GM21367 (cell line): Measurements from ENCODE around the gene TUBGCP5.
"Not testable (repeated sequence)": the region's sequence is repeated elsewhere in the genome, so short reads cannot be mapped to it uniquely, and the experiment has no call there.

Source experiments
- ATAC-seq: cut with Tn5 transposase; IDR thresholded peaks from one replicate; pipeline ENCODE4 v1.9.1; 2021; ENCODE audit not compliant: unreplicated experiment

Gene TUBGCP5

GRCh38 chr15:23039143-23039916, at the start of gene TUBGCP5:
TUBGCP5 (minus strand) TSS chr15:23039569; CDS start chr15:23039543, 26 bp downstream.
- peak; percentile 94 for ATAC-seq

- ATAC-seq, result no peak
Observed at GRCh38 chr15:23083115-23083514, 43.7 kb upstream of the TUBGCP5 start.

GRCh38 chr15:23081996-23082737, 42.8 kb upstream of the TUBGCP5 start:
- ATAC-seq, result not testable (repeated sequence)

GRCh38 chr15:23081271-23081670, 41.9 kb upstream of the TUBGCP5 start:
- ATAC-seq, result no peak

GRCh38 chr15:23079766-23080165, 40.4 kb upstream of the TUBGCP5 start:
- ATAC-seq, result no peak

GRCh38 chr15:23075927-23076326, 36.6 kb upstream of the TUBGCP5 start:
- ATAC-seq, result no peak

GRCh38 chr15:23074684-23075083, 35.3 kb upstream of the TUBGCP5 start:
- no peak for ATAC-seq

GRCh38 chr15:23073890-23074646, 34.7 kb upstream of the TUBGCP5 start:
- ATAC-seq, result no peak

GRCh38 chr15:23072633-23073032, 33.3 kb upstream of the TUBGCP5 start:
- no peak for ATAC-seq

- ATAC-seq, result no peak
Observed at GRCh38 chr15:23069496-23070166, 30.3 kb upstream of the TUBGCP5 start.

GRCh38 chr15:23067416-23067815, 28.0 kb upstream of the TUBGCP5 start:
- no peak for ATAC-seq

GRCh38 chr15:23065836-23066235, 26.5 kb upstream of the TUBGCP5 start:
- ATAC-seq, result no peak

- ATAC-seq, result no peak
Observed at GRCh38 chr15:23064156-23064555, 24.8 kb upstream of the TUBGCP5 start.

- no peak for ATAC-seq
Observed at GRCh38 chr15:23057707-23058106, 18.3 kb upstream of the TUBGCP5 start.

GRCh38 chr15:23055316-23055715, 15.9 kb upstream of the TUBGCP5 start:
- no peak for ATAC-seq

- ATAC-seq, result no peak
Observed at GRCh38 chr15:23052522-23052921, 13.2 kb upstream of the TUBGCP5 start.

GRCh38 chr15:23050708-23051107, 11.3 kb upstream of the TUBGCP5 start:
- ATAC-seq, result no peak

GRCh38 chr15:23049984-23050628, 10.7 kb upstream of the TUBGCP5 start:
- ATAC-seq, result no peak

GRCh38 chr15:23048572-23049282, 9.4 kb upstream of the TUBGCP5 start:
- ATAC-seq, result not testable (repeated sequence)

- not testable (repeated sequence) for ATAC-seq
Observed at GRCh38 chr15:23043987-23044386, 4.6 kb upstream of the TUBGCP5 start.
